Endodermal cell (in vitro differentiated cells): Measurements from ENCODE around the gene EMB. TPM values are rescaled to one million over a fixed set of nuclear protein-coding genes. Genes with fewer than 3 reads are reported as not detected.
"Not testable (repeated sequence)": the region's sequence is repeated elsewhere in the genome, so short reads cannot be mapped to it uniquely, and the experiment has no call there.

Experiments used
- DNase-seq: peaks from one replicate; pipeline ENCODE4 v3.0.0-alpha.2; 2017
- H3K27ac ChIP-seq: 2 replicates; pipeline ENCODE4 v1.5.1; 2013; ENCODE audit warnings: mild to moderate bottlenecking, low read depth, low read length, moderate library complexity
- H3K27me3 ChIP-seq: 2 replicates; pipeline ENCODE4 v1.6.1; 2013; ENCODE audit warnings: mild to moderate bottlenecking, low read length, moderate library complexity; ENCODE audit not compliant: insufficient read depth, control insufficient read depth, poor library complexity, severe bottlenecking
- H3K36me3 ChIP-seq: 2 replicates; pipeline ENCODE4 v1.7.0; 2013; ENCODE audit warnings: mild to moderate bottlenecking, low read length, moderate library complexity; ENCODE audit not compliant: control insufficient read depth, insufficient read depth
- H3K4me1 ChIP-seq: one replicate; pipeline ENCODE4 v1.7.0; 2013; ENCODE audit warnings: low read length; ENCODE audit not compliant: control insufficient read depth, insufficient read depth
- H3K4me3 ChIP-seq: 2 replicates; pipeline ENCODE4 v1.5.1; 2013; ENCODE audit warnings: mild to moderate bottlenecking, low read length, moderate library complexity
- H3K9ac ChIP-seq: 2 replicates; pipeline ENCODE4 v1.6.1; 2013; ENCODE audit warnings: mild to moderate bottlenecking, low read length, moderate library complexity; ENCODE audit not compliant: poor library complexity, severe bottlenecking; ENCODE audit errors: extremely low read depth
- H3K9me3 ChIP-seq: 2 replicates; pipeline ENCODE4 v1.6.1; 2013; ENCODE audit warnings: mild to moderate bottlenecking, low read length, moderate library complexity; ENCODE audit not compliant: control insufficient read depth
- H3K27ac Mint-ChIP-seq: 2 replicates; pipeline ENCODE4 v1.8.0; 2020; ENCODE audit warnings: mixed read lengths
- H3K27me3 Mint-ChIP-seq: 2 replicates; pipeline ENCODE4 v1.8.0; 2021; ENCODE audit warnings: mild to moderate bottlenecking, mixed read lengths; ENCODE audit not compliant: insufficient read depth
- H3K36me3 Mint-ChIP-seq: 2 replicates; pipeline ENCODE4 v1.8.0; 2020; ENCODE audit warnings: low read depth, mixed read lengths
- H3K4me1 Mint-ChIP-seq: 2 replicates; pipeline ENCODE4 v1.8.0; 2020; ENCODE audit warnings: mixed read lengths
- H3K4me3 Mint-ChIP-seq: 2 replicates; pipeline ENCODE4 v1.8.0; 2020; ENCODE audit warnings: mild to moderate bottlenecking, moderate library complexity, mixed read lengths
- H3K9me3 Mint-ChIP-seq: 2 replicates; pipeline ENCODE4 v1.8.0; 2020; ENCODE audit warnings: mild to moderate bottlenecking, mixed read lengths
- WGBS, 2 experiments: methylation state at CpG; one replicate each; pipeline versions ENCODE4 v1.1.5 to v1.1.7; 2013; ENCODE audit warnings: missing lambda C conversion rate in 2 of 2, mixed read lengths in 1 of 2; ENCODE audit not compliant: insufficient coverage in 1 of 2, insufficient read length in 1 of 2; 5-methylcytosine and 5-hydroxymethylcytosine counted together
- total RNA-seq, 2 donors: library from RNA; stranded (reverse); fragmentation: NEBNext Ultra II Directional in 1 of 2; extraction: Animal tissue kit (Norgen Biotek cat#: 25700) in 1 of 2; gene quantifications; 2 replicates in 1 of 2; 3 replicates in 1 of 2; pipeline ENCODE4 v1.2.1, GENCODE V29; 2021
- TF ChIP-seq, protein P1 (sequence below): fragments of 200-600 bp; sonication (generic); conservative IDR thresholded peaks from 2 replicates; pipeline ENCODE4 v1.5.0; 2021; ENCODE audit warnings: antibody characterized with exemption, mild to moderate bottlenecking

EMB gene
- total RNA-seq, 2 donors from 2014 or later = 46.1 to 57.0 TPM

DNA sequence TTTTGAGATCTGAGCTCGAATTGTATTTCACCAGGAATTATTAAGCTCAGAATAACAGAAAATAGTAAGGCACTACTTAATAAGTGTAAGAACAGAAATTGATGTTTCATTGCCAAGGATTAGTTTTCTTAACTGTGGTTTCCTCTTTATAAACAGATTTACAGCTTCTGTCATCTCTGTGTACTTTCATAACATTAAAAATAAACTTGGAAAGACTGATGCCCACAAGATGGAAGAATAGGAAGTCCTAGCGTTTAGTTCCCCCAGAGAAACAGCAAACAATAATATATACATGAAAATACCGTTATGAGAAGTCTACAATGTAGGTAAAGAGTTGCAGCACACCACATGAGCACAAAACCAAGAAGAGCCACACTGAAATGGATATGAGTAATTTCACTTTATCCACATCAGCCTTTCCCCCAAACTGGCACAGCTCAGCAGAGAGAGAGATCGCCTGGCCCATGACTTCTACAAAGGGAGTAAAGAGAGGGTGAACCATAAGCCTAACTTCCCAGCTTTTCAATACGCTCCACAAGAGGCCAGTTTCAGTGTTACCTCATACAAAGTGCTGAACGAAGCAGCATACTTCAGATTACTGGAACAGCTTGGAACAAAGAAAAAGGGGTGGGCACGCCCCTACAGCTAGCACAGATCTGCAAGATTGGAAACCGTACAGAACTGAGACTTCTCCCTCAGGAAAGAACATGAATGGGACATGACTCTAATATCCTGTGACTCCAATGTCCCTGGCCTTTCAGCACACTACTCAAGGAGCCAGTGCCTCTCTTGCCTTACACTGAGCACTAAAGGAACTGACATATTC lies 75.4 kb downstream of the EMB start:
- Histone ChIP-seq H3K27me3 (no peaks in the 10 kb centered on the region), H3K4me3 (no peak overlapping the region), H3K4me1 (no peaks in the 10 kb centered on the region), H3K36me3 (no peaks in the 10 kb centered on the region), H3K9ac (no peak overlapping the region), H3K27ac (no peak overlapping the region), H3K9me3 (peaks cover 29% of the 10 kb centered on the region)
- WGBS, 2 experiments = 83 to 91% methylated on average over 4 to 8 of the region's 8 CpGs
- peaks cover 17% of the 10 kb centered on the region for H3K36me3 Mint-ChIP-seq
- no peak overlapping the region for H3K4me3 Mint-ChIP-seq
- TF ChIP-seq, protein P1, sequence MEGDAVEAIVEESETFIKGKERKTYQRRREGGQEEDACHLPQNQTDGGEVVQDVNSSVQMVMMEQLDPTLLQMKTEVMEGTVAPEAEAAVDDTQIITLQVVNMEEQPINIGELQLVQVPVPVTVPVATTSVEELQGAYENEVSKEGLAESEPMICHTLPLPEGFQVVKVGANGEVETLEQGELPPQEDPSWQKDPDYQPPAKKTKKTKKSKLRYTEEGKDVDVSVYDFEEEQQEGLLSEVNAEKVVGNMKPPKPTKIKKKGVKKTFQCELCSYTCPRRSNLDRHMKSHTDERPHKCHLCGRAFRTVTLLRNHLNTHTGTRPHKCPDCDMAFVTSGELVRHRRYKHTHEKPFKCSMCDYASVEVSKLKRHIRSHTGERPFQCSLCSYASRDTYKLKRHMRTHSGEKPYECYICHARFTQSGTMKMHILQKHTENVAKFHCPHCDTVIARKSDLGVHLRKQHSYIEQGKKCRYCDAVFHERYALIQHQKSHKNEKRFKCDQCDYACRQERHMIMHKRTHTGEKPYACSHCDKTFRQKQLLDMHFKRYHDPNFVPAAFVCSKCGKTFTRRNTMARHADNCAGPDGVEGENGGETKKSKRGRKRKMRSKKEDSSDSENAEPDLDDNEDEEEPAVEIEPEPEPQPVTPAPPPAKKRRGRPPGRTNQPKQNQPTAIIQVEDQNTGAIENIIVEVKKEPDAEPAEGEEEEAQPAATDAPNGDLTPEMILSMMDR = no peak
- no peaks in the 10 kb centered on the region for H3K27me3 Mint-ChIP-seq
- H3K9me3 Mint-ChIP-seq = peaks cover 86% of the 10 kb centered on the region
- H3K27ac Mint-ChIP-seq = no peak overlapping the region
- H3K4me1 Mint-ChIP-seq = no peaks in the 10 kb centered on the region
- DNase-seq = no peak

DNA sequence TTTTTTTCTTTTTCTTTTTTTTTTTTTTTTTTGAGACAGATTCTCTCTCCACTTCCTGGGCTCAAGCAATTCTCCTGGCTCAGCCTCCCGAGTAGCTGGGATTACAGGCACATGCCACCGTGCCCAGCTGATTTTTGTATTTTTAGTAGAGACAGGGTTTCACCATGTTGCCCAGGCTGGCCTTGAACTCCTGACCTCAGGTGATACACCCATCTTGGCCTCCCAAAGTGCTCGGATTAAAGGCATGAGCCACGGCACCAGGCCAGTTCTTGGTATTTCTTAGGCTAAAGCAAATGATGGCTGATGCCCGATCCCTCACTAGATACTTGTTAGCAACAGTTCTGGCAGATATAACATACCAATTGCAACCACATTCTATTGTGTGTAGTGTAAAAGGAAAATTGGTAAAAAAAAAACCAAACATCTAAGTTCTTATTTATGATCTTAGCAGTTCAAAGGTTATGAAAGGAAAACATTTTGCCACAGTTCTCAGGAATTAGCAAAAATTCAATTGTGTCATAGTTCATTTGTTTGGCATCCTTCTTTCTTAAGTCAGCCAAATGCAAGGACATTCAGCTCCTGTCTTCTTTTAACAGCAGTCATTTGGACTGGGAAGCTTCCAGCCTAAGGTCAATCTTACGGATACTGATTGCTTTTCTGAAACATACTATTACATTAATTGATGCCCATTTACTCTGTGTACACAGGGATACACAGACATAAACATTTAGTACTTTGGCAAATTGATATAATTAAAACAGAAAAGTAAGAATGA lies 76.4 kb downstream of the EMB start:
- H3K4me1 Mint-ChIP-seq, H3K27me3 Mint-ChIP-seq, H3K27me3 ChIP-seq, H3K4me3 Mint-ChIP-seq, H3K4me3 ChIP-seq, H3K27ac ChIP-seq, H3K9ac ChIP-seq, H3K4me1 ChIP-seq, DNase-seq, H3K27ac Mint-ChIP-seq, H3K36me3 ChIP-seq: not testable (repeated sequence)
- H3K9me3 Mint-ChIP-seq = peaks cover 85% of the 10 kb centered on the region
- peaks cover 17% of the 10 kb centered on the region for H3K36me3 Mint-ChIP-seq
- peaks cover 34% of the 10 kb centered on the region for H3K9me3 ChIP-seq
- 76 to 94% methylated on average over 2 to 6 of the region's 6 CpGs for WGBS, 2 experiments

DNA sequence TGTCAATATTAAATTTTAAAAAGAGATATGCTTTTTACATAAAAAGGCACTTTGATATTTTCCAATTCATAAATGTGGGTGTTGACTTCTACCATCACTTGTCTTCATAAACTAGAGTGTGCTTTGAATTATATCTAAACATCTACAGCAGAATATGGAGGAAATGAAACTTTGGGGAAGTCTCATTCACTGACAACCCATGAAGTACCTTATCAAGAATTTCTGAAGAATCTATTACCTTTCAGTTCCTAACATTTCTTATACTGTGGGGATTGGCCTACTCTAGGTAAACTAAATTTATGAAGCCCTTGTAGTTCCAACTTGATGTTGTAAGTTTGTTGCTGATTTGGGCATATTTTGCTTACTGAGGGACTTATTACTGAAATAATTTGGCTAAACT lies 81.9 kb downstream of the EMB start:
- Mint-ChIP-seq H3K36me3 (no peaks in the 10 kb centered on the region), H3K27ac (no peak overlapping the region), H3K9me3 (peaks cover 71% of the 10 kb centered on the region), H3K4me1 (no peaks in the 10 kb centered on the region), H3K4me3 (no peak overlapping the region), H3K27me3 (no peaks in the 10 kb centered on the region)
- H3K4me1 ChIP-seq = no peaks in the 10 kb centered on the region
- no peak overlapping the region for H3K4me3 ChIP-seq
- peaks cover 44% of the 10 kb centered on the region for H3K9me3 ChIP-seq
- no peaks in the 10 kb centered on the region for H3K27me3 ChIP-seq
- no peaks in the 10 kb centered on the region for H3K36me3 ChIP-seq
- no peak for DNase-seq
- H3K9ac ChIP-seq = no peak overlapping the region
- TF ChIP-seq, protein P1 = no peak
- H3K27ac ChIP-seq = no peak overlapping the region
